Gastroesophageal sphincter (tissue), 4 donors: ENCODE results near the gene METRNL. TPM values are rescaled to one million over a fixed set of nuclear protein-coding genes. Genes with fewer than 3 reads are reported as not detected.
"Not testable (repeated sequence)": the region's sequence is repeated elsewhere in the genome, so short reads cannot be mapped to it uniquely, and the experiment has no call there.

Source experiments
- ATAC-seq: fragments of 150-250 bp; one replicate; pipeline ENCODE4 v1.9.1; 2016; ENCODE audit warnings: mild to moderate bottlenecking, moderate library complexity
- H3K27ac ChIP-seq, 4 donors: fragments of 200-600 bp; sonication (generic) in 3 of 4; 1 replicate in 3 of 4; 2 replicates in 1 of 4; pipeline ENCODE4 v1.5.1; 2016 to 2019
- H3K27me3 ChIP-seq: fragments of 200-600 bp; sonication (generic); one replicate; pipeline ENCODE4 v1.5.1; 2019
- H3K36me3 ChIP-seq, 2 donors: fragments of 200-600 bp; sonication (generic); one replicate each; pipeline ENCODE4 v1.5.1; 2019; ENCODE audit warnings: control low read depth in 1 of 2
- H3K4me1 ChIP-seq, 3 donors: fragments of 200-600 bp; sonication (generic); 1 replicate in 2 of 3; 2 replicates in 1 of 3; pipeline ENCODE4 v1.5.1; 2016 to 2019; ENCODE audit warnings: control low read depth in 2 of 3
- H3K4me3 ChIP-seq, 2 donors: fragments of 200-600 bp; sonication (generic); one replicate each; pipeline ENCODE4 v1.5.1; 2019; ENCODE audit warnings: mild to moderate bottlenecking in 1 of 2, moderate library complexity in 1 of 2
- H3K9me3 ChIP-seq, 3 donors: fragments of 200-600 bp; sonication (generic); one replicate each; pipeline ENCODE4 v1.5.1; 2017 to 2019; ENCODE audit warnings: control low read depth in 2 of 3
- CTCF ChIP-seq, 4 experiments: fragments of 200-600 bp in 2 of 4; fragments of 450-650 bp in 2 of 4; sonication (generic) in 1 of 4; IDR thresholded peaks; one replicate each; pipeline ENCODE4 v1.5.1; 2017 to 2019; ENCODE audit warnings: antibody characterized with exemption in 4 of 4, mild to moderate bottlenecking in 2 of 4, moderate library complexity in 2 of 4
- EP300 ChIP-seq: sonication (generic); formaldehyde crosslinking; IDR thresholded peaks from one replicate; pipeline ENCODE4 v1.6.1; 2017; ENCODE audit warnings: antibody characterized with exemption, mild to moderate bottlenecking
- POLR2A ChIP-seq, 2 donors: fragments of 450-650 bp; IDR thresholded peaks; one replicate each; pipeline ENCODE4 v1.6.1; 2017; ENCODE audit warnings: antibody characterized with exemption in 2 of 2, mild to moderate bottlenecking in 2 of 2, moderate library complexity in 1 of 2
- POLR2AphosphoS5 ChIP-seq: sonication (generic); formaldehyde crosslinking; IDR thresholded peaks from one replicate; pipeline ENCODE4 v1.6.1; 2017; ENCODE audit warnings: antibody characterized with exemption
- WGBS, 2 donors: methylation state at CpG; one replicate each; pipeline ENCODE4 v1.1.5; 2018; ENCODE audit warnings: low coverage in 1 of 2; 5-methylcytosine and 5-hydroxymethylcytosine counted together
- total RNA-seq, 4 donors: library from RNA; depleted of rRNA; stranded (reverse); fragments of >200 nt; gene quantifications; one replicate each; pipeline ENCODE4 v1.1.0, GENCODE V29; 2016

Gene METRNL
- total RNA-seq, 4 donors from 2014 or later: 41.1 to 82.6 (median 66.3) TPM

DNA sequence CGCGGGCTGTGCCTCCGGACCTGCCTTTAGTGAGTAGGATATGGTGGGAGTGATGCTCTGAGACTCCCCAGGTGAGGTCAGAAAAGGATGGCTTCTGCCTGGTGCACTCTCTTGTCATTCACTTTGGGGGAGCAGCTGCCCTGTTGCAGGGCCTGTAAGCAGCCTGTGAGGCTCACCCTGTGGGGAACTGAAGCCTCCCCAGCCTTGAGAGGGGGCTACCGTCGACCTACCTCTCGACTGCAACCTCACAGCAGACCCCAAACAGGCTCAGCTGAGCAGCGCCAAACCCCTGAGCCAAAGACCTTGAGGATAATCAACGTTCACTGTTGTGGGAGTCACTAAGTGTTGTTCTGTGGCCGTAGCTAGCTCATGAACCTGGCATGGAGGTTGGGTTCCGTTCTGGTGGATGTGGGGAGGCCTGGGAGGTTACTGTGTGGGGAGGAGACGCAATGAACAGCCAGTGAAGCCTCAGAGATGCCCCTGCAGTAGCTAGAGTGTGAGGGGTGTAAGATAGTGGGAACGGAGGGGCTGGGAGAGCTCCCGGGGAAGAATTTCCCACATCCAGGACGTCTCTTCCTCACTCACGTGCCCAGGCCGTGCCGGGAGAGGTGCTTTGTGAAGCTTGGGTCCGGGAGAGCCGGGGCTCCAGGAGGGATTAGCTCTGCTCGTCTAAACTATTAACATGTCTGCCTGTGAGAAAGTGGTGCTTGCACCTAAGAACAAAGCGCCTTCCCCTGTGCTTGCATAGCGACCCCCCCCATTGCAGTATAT lies 38.8 kb downstream of the METRNL start:
- Histone ChIP-seq H3K9me3 (no peaks in the 10 kb centered on the region), H3K27me3 (peaks cover 21% of the 10 kb centered on the region), H3K4me3 (no peak overlapping the region), H3K36me3 (no peaks in the 10 kb centered on the region), H3K4me1 (peaks cover 0 to 4% (median 0%) of the 10 kb centered on the region in 3 donors), H3K27ac (no peak overlapping the region)
- no peak for ATAC-seq
- 82 to 90% methylated on average over 6 of the region's 22 CpGs for WGBS, 2 donors
- no peak for TF ChIP-seq CTCF (IDR thresholded peaks at IDR 0.05)
- no peak for TF ChIP-seq POLR2AphosphoS5
- TF ChIP-seq EP300: no peak
- TF ChIP-seq POLR2A (IDR thresholded peaks at IDR 0.05): no peak

DNA sequence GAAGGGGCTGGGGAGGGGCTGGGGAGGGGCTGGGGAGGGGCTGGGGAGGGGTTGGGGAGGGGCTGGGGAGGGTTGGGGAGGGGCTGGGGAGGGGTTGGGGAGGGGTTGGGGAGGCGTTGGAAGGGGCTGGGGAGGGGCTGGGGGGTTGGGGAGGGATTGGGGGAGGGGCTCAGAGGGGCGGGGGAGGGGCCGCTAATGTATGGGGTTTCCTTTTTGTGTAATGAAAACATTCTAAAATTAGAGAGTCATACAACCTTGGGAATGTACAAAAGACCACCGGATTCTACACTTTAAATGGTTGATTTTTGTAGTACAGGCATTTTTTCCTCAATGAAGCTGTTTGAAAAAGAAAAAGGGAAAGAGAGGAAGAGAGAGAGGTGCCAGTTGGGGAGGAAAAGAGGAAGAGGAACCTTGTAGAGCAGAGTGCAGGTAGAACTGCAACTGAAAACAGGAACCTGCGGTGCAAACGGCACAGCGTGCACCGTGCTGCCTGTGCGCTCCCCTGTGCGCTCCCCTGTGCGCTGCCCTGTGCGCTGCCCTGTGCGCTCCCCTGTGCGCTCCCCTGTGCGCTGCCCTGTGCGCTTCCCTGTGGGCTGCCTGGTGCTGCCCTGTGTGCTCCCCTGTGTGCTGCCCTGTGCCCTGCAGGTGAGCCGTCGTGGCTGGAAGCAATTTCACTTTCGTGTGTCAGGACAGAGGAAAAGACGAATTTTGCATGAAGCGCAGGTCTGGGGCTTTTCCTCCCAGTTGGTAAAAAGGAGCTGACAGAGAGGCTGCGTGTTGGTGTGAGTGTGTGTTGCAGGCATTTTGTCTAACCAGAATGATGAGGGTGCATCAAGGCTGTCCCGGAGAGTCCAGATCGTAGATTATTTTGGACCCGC lies 40.8 kb downstream of the METRNL start:
- 62 to 63% methylated on average over 11 of the region's 25 CpGs for WGBS, 2 donors
- Histone ChIP-seq H3K4me1 (peaks cover 0 to 4% (median 0%) of the 10 kb centered on the region in 3 donors), H3K4me3 (no peak overlapping the region), H3K27ac (no peak overlapping the region), H3K36me3 (no peaks in the 10 kb centered on the region), H3K9me3 (no peaks in the 10 kb centered on the region), H3K27me3 (peaks cover 38% of the 10 kb centered on the region)
- TF ChIP-seq EP300: no peak
- no peak for TF ChIP-seq POLR2A (IDR thresholded peaks at IDR 0.05)
- TF ChIP-seq POLR2AphosphoS5: no peak
- TF ChIP-seq CTCF (IDR thresholded peaks at IDR 0.05): no peak
- ATAC-seq: no peak

DNA sequence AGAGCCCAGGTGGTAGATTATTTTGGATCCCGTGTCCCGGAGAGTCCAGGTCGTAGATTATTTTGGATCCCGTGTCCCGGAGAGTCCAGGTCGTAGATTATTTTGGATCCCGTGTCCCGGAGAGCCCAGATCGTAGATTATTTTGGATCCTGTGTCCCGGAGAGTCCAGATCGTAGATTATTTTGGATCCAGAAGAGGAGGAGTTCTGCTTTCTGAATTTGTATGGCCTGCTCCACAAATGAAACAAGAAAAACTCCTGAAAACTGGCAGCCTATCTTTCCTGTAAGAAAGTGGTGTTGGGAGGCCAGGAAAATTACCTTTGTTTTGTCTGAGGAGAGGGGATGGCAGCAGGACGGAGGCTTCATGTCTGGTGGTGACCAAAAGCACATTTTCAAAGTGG lies 42.1 kb downstream of the METRNL start:
- H3K27ac ChIP-seq, H3K9me3 ChIP-seq, H3K4me1 ChIP-seq, H3K4me3 ChIP-seq, H3K36me3 ChIP-seq, ATAC-seq: not testable (repeated sequence)
- WGBS, 2 donors: 70 to 76% methylated on average over 4 to 10 of the region's 12 CpGs
- H3K27me3 ChIP-seq: peaks cover 51% of the 10 kb centered on the region

DNA sequence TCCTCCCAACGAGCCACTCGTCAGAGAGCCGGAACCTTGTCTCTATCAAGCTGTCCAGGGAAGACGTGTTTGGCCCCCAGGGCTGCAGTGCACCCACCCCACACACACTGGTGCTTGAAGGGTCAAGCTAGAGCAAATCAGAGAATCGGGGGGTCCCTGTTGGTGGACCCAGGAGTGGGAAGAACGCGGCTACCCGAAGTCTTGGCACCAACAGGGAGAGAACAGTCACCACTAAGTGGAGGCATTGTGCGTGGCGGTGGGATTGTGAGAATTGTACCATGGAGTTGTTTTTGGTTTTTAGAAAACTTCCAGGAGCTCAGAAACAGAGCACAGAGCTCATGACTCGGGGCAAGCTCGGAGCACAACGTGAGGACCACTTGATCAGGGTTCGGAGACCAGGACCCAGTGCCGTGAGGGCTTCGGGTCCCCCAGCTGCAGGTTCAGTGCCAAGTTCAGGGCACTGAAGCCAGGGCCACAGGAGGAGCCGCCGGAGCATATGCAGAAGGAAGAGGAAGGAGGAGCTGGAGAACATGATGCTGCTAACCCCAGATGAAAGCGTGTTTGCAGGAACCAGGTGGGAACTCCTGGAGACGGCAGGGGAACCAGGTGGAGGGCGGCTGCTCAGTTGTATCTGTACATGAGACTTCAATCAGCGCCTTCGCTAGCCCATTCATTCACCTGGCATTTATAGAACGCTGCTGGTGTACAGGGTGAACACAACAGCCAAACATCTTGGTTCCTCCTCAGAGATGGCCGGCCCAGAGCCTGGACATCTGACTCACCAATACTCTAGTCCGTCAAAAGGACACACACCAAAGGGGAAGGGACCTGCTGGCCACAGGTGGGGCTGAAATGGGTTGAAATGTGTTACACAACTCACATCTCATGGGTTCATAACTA lies 42.8 kb downstream of the METRNL start:
- no peak overlapping the region for H3K4me3 ChIP-seq
- H3K4me1 ChIP-seq: peaks cover 0 to 4% (median 0%) of the 10 kb centered on the region in 3 donors
- 80 to 93% methylated on average over 8 to 16 of the region's 26 CpGs for WGBS, 2 donors
- no peak for TF ChIP-seq EP300
- no peak for TF ChIP-seq POLR2AphosphoS5
- TF ChIP-seq POLR2A (IDR thresholded peaks at IDR 0.05): no peak
- no peak for TF ChIP-seq CTCF (IDR thresholded peaks at IDR 0.05)
- H3K36me3 ChIP-seq: no peaks in the 10 kb centered on the region
- H3K27ac ChIP-seq: no peak overlapping the region
- peaks cover 56% of the 10 kb centered on the region for H3K27me3 ChIP-seq
- ATAC-seq: no peak
- H3K9me3 ChIP-seq: no peaks in the 10 kb centered on the region

- WGBS, 2 donors: 84 to 100% methylated on average over 3 to 13 of the region's 16 CpGs
- Histone ChIP-seq H3K27me3 (peaks cover 59% of the 10 kb centered on the region), H3K4me3 (no peak overlapping the region), H3K27ac (no peak overlapping the region), H3K36me3 (no peaks in the 10 kb centered on the region), H3K9me3 (no peaks in the 10 kb centered on the region), H3K4me1 (peaks cover 0 to 4% (median 0%) of the 10 kb centered on the region in 3 donors)
- ATAC-seq: no peak
- no peak for TF ChIP-seq EP300
Measured at GRCh38 chr17:83122834-83123233, 43.4 kb downstream of the METRNL start.
